Measurements from ENCODE around the gene ERI3. TPM values are rescaled to one million over a fixed set of nuclear protein-coding genes. Genes with fewer than 3 reads are reported as not detected.

Gene ERI3
- total RNA-seq, 1 donor from 2014 or later: 52.7 TPM

DNA sequence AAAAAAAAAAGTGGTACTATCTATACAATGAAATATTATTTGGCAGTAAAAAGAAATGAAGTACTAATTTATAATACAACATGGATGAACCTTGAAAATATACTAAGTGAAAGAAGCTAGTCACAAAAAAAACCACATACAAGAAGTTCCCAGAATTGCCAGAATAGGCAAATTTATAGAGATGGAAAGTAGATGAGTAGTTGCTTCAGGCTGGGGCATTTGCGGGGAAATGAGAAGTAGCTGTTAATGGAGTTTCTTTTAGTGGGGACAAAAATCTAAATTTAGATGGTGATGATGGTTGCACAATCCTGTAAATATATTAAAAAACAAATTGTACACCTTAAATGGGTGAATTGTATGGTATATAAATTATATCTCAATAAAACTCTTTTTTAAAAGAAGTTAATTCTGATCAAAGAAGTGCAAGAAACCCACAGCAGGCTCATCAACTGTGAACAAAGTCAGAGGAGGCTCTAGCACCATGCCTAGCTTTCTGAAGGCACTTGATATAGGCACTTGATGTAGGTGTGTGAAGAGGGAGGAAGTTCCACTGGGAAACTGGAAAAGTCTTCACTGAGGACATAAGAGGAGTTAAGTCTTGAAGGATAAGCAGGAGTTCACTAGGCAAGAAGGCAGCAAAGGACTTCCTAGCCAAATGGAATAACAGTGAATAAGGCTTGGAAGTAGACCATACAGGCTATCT, 89.2 kb downstream of the ERI3 start:
- Histone ChIP-seq H3K9ac (ENCODE audit: low read depth in 1 of 3, low read length in 3 of 3) (no peak overlapping the region), H3K36me3 (ENCODE audit: control insufficient read depth in 3 of 3, insufficient read depth in 3 of 3, low read length in 3 of 3) (no peaks in the 10 kb centered on the region), H3K27me3 (ENCODE audit: control insufficient read depth in 3 of 3, insufficient read depth in 3 of 3, low read length in 3 of 3) (no peaks in the 10 kb centered on the region), H3K9me3 (ENCODE audit: control insufficient read depth in 3 of 3, low read length in 3 of 3) (no peaks in the 10 kb centered on the region), H3K4me1 (ENCODE audit: control insufficient read depth in 3 of 3, insufficient read depth in 3 of 3, low read length in 3 of 3) (peaks cover 2 to 11% (median 5%) of the 10 kb centered on the region in 3 donors), H3K4me3 (ENCODE audit: low read length in 3 of 3) (no peak overlapping the region), H3K27ac (ENCODE audit: low read depth, low read length) (no peak overlapping the region)

DNA sequence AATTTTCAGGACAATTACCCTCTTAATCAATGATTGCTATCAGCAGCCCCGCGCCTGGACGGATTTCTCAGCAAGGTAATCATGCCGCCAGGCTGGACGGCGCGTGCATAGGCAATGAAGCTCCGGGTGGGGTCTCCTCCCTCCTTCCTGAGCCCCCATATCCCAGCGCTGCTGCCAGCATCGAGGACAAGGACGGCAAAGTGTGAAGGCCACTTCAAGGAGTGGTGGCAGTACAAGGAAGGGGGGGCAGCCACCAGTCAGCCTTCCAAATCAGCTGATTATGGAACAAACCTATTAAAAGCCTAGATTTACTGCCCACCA, 90.6 kb downstream of the ERI3 start:
- Histone ChIP-seq H3K36me3 (ENCODE audit: control insufficient read depth in 3 of 3, insufficient read depth in 3 of 3, low read length in 3 of 3) (no peaks in the 10 kb centered on the region), H3K4me1 (ENCODE audit: control insufficient read depth in 3 of 3, insufficient read depth in 3 of 3, low read length in 3 of 3) (peaks cover 2 to 7% (median 5%) of the 10 kb centered on the region in 3 donors), H3K27ac (ENCODE audit: low read depth, low read length) (no peak overlapping the region)

DNA sequence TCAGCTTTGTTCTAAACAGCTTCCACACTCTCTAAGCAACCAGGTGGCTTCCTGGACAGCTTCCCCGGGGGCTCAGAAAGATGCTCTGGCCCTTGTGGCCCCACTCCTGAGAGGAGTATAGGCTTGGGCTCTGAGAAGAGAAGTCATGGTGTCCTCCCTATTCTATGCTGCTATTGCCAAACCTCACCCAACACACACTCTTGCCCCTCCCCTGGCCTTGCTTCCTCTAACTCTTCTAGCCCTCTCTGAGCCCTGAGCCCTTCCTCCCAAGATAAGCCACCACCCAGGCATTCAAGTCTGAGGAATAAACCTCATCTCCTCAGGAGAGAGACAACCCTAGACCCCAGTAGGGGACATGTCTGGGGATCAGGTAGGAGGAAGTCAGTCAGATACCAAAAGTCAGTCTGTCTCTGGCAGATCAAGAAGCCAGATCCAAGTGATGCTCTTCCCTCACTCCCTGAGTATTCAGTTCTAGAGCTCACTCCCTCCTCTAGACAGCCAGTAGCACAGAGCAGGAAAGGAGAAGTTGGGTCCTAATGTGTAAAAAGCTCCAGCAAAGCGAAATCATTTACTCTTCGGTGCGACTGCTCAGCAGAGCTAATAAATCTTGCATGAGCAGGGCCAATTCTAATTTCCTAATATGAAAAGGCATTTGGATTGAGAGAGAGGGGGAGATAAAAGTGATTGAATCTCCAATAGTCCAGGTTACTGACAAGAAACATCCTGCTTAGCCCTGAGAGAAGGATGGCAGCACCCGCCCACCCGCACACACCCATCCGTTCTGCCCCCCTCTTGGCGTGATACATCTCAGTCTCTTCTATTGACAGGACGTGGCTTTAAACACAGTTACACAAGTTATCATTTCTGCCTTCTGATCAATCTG, 91.2 kb downstream of the ERI3 start:
- Histone ChIP-seq H3K36me3 (ENCODE audit: control insufficient read depth in 3 of 3, insufficient read depth in 3 of 3, low read length in 3 of 3) (no peaks in the 10 kb centered on the region), H3K27ac (ENCODE audit: low read depth, low read length) (no peak overlapping the region), H3K4me3 (ENCODE audit: low read length in 3 of 3) (no peak overlapping the region), H3K9me3 (ENCODE audit: control insufficient read depth in 3 of 3, low read length in 3 of 3) (no peaks in the 10 kb centered on the region), H3K9ac (ENCODE audit: low read depth in 1 of 3, low read length in 3 of 3) (no peak overlapping the region), H3K27me3 (ENCODE audit: control insufficient read depth in 3 of 3, insufficient read depth in 3 of 3, low read length in 3 of 3) (no peaks in the 10 kb centered on the region), H3K4me1 (ENCODE audit: control insufficient read depth in 3 of 3, insufficient read depth in 3 of 3, low read length in 3 of 3) (peaks cover 2 to 7% (median 5%) of the 10 kb centered on the region in 3 donors)

More for the DNA sequence above, 90.6 kb downstream of the ERI3 start:
- no peak overlapping the region for H3K9ac ChIP-seq (ENCODE audit: low read depth in 1 of 3, low read length in 3 of 3)
- no peaks in the 10 kb centered on the region for H3K27me3 ChIP-seq (ENCODE audit: control insufficient read depth in 3 of 3, insufficient read depth in 3 of 3, low read length in 3 of 3)
- no peak overlapping the region for H3K4me3 ChIP-seq (ENCODE audit: low read length in 3 of 3)
- no peaks in the 10 kb centered on the region for H3K9me3 ChIP-seq (ENCODE audit: control insufficient read depth in 3 of 3, low read length in 3 of 3)

DNA sequence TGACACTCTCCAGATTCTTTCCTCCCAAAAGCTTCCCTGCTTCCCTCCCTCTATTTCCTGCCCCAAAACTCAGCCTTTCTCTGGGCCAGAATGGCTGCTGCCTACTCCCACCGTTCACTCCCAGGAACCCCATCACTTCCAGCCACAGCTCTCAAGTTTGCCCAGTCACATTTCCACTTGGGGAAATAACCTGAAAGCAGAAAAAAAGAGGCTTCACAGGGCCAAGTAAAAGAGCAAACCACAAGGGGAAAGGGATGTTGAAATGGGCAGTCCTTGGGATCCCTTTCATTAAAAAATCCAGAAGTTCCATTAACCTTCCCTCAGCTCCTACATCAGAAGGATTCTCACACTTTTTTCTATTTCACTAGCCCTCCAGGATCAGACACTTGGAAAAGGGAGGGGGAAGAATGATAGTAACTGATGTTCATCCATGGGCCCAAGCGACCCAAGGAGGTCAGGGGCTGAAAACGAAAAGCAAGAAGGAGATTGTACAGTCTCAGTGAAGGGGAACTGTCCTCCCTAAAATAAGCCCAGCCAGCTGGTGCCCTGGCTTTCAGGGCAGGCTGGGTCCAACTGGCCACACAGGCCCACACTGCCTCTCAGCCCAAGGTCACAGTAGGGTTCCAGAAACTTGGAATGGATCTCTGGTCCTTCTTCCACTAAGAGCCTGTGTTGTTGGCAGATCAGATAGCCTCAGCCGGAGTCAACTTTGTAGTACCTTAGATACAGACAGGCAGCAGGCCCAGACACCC, 92.1 kb downstream of the ERI3 start:
- no peak overlapping the region for H3K9ac ChIP-seq (ENCODE audit: low read depth in 1 of 3, low read length in 3 of 3)
- H3K27me3 ChIP-seq (ENCODE audit: control insufficient read depth in 3 of 3, insufficient read depth in 3 of 3, low read length in 3 of 3): no peaks in the 10 kb centered on the region
- no peaks in the 10 kb centered on the region for H3K9me3 ChIP-seq (ENCODE audit: control insufficient read depth in 3 of 3, low read length in 3 of 3)
- H3K4me3 ChIP-seq (ENCODE audit: low read length in 3 of 3): no peak overlapping the region
- peaks cover 2 to 7% (median 5%) of the 10 kb centered on the region in 3 donors for H3K4me1 ChIP-seq (ENCODE audit: control insufficient read depth in 3 of 3, insufficient read depth in 3 of 3, low read length in 3 of 3)
- H3K36me3 ChIP-seq (ENCODE audit: control insufficient read depth in 3 of 3, insufficient read depth in 3 of 3, low read length in 3 of 3): no peaks in the 10 kb centered on the region
- H3K27ac ChIP-seq (ENCODE audit: low read depth, low read length): no peak overlapping the region

DNA sequence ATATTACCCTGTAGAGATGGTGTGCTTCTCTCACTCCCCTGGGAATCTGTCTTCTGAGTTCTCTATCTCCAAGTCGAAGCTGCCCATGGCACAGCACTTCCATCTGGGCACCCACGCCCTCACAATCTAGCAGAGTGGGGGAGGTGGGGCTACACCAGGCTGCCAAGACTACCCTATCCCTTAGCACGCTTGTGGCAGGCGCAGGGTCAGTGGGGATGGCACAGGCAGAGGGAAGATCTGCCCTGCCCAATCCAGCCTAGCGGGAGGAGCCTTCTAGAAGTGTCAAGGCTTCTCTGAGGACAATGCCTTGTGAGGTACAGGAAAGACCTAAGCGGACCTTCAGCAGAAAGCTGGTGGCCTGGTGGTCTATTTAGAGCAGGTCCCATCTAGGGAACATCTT, 92.6 kb downstream of the ERI3 start:
- Histone ChIP-seq H3K4me1 (ENCODE audit: control insufficient read depth in 3 of 3, insufficient read depth in 3 of 3, low read length in 3 of 3) (peaks cover 0 to 7% (median 2%) of the 10 kb centered on the region in 3 donors), H3K27ac (ENCODE audit: low read depth, low read length) (no peak overlapping the region), H3K9me3 (ENCODE audit: control insufficient read depth in 3 of 3, low read length in 3 of 3) (no peaks in the 10 kb centered on the region), H3K4me3 (ENCODE audit: low read length in 3 of 3) (no peak overlapping the region), H3K36me3 (ENCODE audit: control insufficient read depth in 3 of 3, insufficient read depth in 3 of 3, low read length in 3 of 3) (no peaks in the 10 kb centered on the region), H3K9ac (ENCODE audit: low read depth in 1 of 3, low read length in 3 of 3) (no peak overlapping the region), H3K27me3 (ENCODE audit: control insufficient read depth in 3 of 3, insufficient read depth in 3 of 3, low read length in 3 of 3) (no peaks in the 10 kb centered on the region)

DNA sequence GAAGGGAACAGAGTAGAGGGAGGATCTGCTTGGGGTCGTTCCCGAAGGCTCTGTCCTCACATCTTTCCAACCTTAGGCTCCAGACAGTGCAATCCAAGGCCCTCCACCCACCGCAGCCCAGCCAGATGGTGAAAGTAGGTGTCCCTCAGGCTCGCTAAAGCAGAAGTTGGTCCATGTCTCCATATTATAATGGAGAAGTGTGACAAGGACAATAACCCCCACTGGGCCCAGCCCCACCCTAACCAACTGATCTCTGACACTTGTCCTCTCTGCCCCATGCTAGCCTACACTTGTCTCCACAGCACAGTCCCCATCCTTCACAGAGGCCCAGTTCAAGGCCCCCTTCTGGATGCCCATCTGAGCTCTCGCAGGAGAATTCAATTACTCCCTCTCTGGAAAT, 93.1 kb downstream of the ERI3 start:
- H3K36me3 ChIP-seq (ENCODE audit: control insufficient read depth in 3 of 3, insufficient read depth in 3 of 3, low read length in 3 of 3): no peaks in the 10 kb centered on the region
- no peaks in the 10 kb centered on the region for H3K9me3 ChIP-seq (ENCODE audit: control insufficient read depth in 3 of 3, low read length in 3 of 3)
- no peak overlapping the region for H3K27ac ChIP-seq (ENCODE audit: low read depth, low read length)
- H3K4me1 ChIP-seq (ENCODE audit: control insufficient read depth in 3 of 3, insufficient read depth in 3 of 3, low read length in 3 of 3): peaks cover 0 to 7% (median 2%) of the 10 kb centered on the region in 3 donors
- H3K4me3 ChIP-seq (ENCODE audit: low read length in 3 of 3): no peak overlapping the region
- no peaks in the 10 kb centered on the region for H3K27me3 ChIP-seq (ENCODE audit: control insufficient read depth in 3 of 3, insufficient read depth in 3 of 3, low read length in 3 of 3)
- H3K9ac ChIP-seq (ENCODE audit: low read depth in 1 of 3, low read length in 3 of 3): no peak overlapping the region

DNA sequence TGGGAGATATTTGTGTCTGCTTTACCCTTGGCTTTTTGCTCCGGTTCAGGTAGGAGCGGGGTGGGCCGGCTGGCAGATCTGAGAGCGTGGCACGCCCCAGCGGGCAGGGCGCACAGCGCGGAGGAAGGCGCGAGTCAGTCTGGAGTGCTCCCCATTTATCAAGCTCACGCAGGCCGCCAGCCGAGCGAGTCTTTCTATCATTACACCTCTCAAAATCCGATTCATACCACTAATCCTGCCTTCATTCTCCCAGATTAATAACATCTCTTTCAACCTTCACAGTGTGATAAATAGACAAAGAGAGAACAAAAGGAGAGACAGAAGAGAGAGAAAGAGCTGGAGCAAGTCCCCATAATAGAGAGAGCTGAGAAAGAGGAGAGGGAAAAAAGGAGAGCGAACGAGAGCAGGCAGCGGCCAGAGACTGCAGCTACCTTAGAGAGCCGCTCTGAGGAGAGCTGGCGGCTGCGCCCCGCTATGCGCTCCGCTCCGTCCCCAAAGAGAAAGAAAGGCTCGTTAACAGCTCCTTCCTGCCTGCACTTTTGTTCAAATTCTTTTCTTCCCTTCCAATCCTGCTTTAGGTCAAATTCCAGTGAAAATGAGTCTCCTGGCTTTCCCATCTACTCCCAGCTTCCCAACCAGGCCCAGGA, 93.8 kb downstream of the ERI3 start:
- no peak overlapping the region for H3K4me3 ChIP-seq (ENCODE audit: low read length in 3 of 3)
- H3K36me3 ChIP-seq (ENCODE audit: control insufficient read depth in 3 of 3, insufficient read depth in 3 of 3, low read length in 3 of 3): no peaks in the 10 kb centered on the region
- H3K27ac ChIP-seq (ENCODE audit: low read depth, low read length): no peak overlapping the region
- H3K9me3 ChIP-seq (ENCODE audit: control insufficient read depth in 3 of 3, low read length in 3 of 3): no peaks in the 10 kb centered on the region
- no peaks in the 10 kb centered on the region for H3K27me3 ChIP-seq (ENCODE audit: control insufficient read depth in 3 of 3, insufficient read depth in 3 of 3, low read length in 3 of 3)
- peaks cover 0 to 7% (median 2%) of the 10 kb centered on the region in 3 donors for H3K4me1 ChIP-seq (ENCODE audit: control insufficient read depth in 3 of 3, insufficient read depth in 3 of 3, low read length in 3 of 3)
- H3K9ac ChIP-seq (ENCODE audit: low read depth in 1 of 3, low read length in 3 of 3): no peak overlapping the region

DNA sequence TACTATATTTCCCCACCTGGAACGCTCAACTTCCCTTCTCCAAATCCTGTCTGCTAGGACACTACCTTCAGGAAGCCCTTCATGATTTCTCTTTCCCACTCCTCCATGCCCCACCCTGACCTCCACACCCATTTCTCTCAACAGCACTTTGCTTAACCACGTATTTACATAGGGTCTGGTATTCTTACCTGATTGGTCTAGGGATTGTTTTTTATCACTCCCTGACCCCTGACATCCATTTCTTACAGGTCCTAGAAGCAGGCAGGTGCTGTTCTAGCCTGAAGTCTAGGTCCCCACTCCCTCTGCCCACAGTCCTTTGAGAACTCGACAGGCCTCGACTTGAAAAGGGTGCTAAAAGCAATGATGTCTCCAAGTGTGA, 94.3 kb downstream of the ERI3 start:
- Histone ChIP-seq H3K4me1 (ENCODE audit: control insufficient read depth in 3 of 3, insufficient read depth in 3 of 3, low read length in 3 of 3) (peaks cover 0 to 7% (median 2%) of the 10 kb centered on the region in 3 donors), H3K9me3 (ENCODE audit: control insufficient read depth in 3 of 3, low read length in 3 of 3) (no peaks in the 10 kb centered on the region), H3K9ac (ENCODE audit: low read depth in 1 of 3, low read length in 3 of 3) (no peak overlapping the region), H3K27me3 (ENCODE audit: control insufficient read depth in 3 of 3, insufficient read depth in 3 of 3, low read length in 3 of 3) (no peaks in the 10 kb centered on the region), H3K4me3 (ENCODE audit: low read length in 3 of 3) (no peak overlapping the region), H3K27ac (ENCODE audit: low read depth, low read length) (no peak overlapping the region), H3K36me3 (ENCODE audit: control insufficient read depth in 3 of 3, insufficient read depth in 3 of 3, low read length in 3 of 3) (no peaks in the 10 kb centered on the region)

DNA sequence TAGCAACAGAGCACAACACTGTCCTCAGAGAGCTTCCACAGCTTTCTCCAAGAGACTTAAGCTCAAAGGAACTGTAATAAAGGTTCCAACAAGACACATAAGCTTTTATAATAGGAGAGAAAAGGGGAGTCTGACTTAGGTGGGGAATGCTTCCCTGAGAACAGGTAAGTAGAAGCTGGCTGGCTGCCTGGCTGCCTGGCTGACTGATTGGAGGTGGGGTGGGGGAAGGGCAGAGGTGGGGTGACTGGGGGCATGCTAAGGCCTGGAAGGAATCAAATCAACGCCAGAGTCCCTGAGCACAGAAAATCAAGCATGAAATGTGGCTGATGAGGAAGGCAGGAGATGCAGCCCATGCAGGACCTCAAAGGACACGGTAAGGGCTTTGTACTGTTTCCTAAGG, 96.0 kb downstream of the ERI3 start:
- no peak overlapping the region for H3K9ac ChIP-seq (ENCODE audit: low read depth in 1 of 3, low read length in 3 of 3)
- no peaks in the 10 kb centered on the region for H3K27me3 ChIP-seq (ENCODE audit: control insufficient read depth in 3 of 3, insufficient read depth in 3 of 3, low read length in 3 of 3)
- no peak overlapping the region for H3K27ac ChIP-seq (ENCODE audit: low read depth, low read length)
- peaks cover 0 to 7% (median 2%) of the 10 kb centered on the region in 3 donors for H3K4me1 ChIP-seq (ENCODE audit: control insufficient read depth in 3 of 3, insufficient read depth in 3 of 3, low read length in 3 of 3)
- no peak overlapping the region for H3K4me3 ChIP-seq (ENCODE audit: low read length in 3 of 3)
- no peaks in the 10 kb centered on the region for H3K36me3 ChIP-seq (ENCODE audit: control insufficient read depth in 3 of 3, insufficient read depth in 3 of 3, low read length in 3 of 3)
- no peaks in the 10 kb centered on the region for H3K9me3 ChIP-seq (ENCODE audit: control insufficient read depth in 3 of 3, low read length in 3 of 3)

Measured in skeletal muscle tissue (tissue), 4 donors.